HepG2 (cell line): ENCODE data around the gene SLC38A3. TPM values are rescaled to one million over a fixed set of nuclear protein-coding genes. Genes with fewer than 3 reads are reported as not detected.

ENCODE experiments used
- ATAC-seq: fragments of 200-7000 bp; cut with Tn5 transposase; 3 replicates; pipeline ENCODE4 v1.9.1; 2020; ENCODE audit warnings: mild to moderate bottlenecking, moderate library complexity
- BruUV-seq: library from RNA; stranded (reverse); fragments of 400-500 nt; replicated peaks from 2 replicates; lab custom pipeline; 2021; lab: Mats Ljungman, UMichigan
- CTCF ChIA-PET: fragments of 300-600 bp; formaldehyde crosslinking; extraction: SDS; loops from one replicate; lab custom pipeline; 2021; ENCODE audit warnings: low total read pairs, inconsistent platforms, low intra/inter-chr PET ratio; lab: Yijun Ruan, JAX
- POLR2A ChIA-PET: fragments of 350-600 bp; sonication (Branson Sonifier 250); formaldehyde crosslinking; loops from one replicate; lab custom pipeline; 2020; ENCODE audit warnings: antibody characterized with exemption, inconsistent platforms; lab: Yijun Ruan, JAX
- DNase-seq: peaks from one replicate; pipeline ENCODE4 v3.0.0-alpha.2; 2015; ENCODE audit warnings: low spot score
- FAIRE-seq: peaks from 3 replicates; lab custom pipeline; 2011; peaks lifted over from hg19 to GRCh38; lab: Jason Lieb, UNC
- H2AFZ ChIP-seq: one replicate; pipeline ENCODE4 v1.6.1; 2011; ENCODE audit warnings: low read length, inconsistent platforms
- H3K27ac ChIP-seq: fragments of 300-600 bp; 3 replicates; pipeline ENCODE4 v1.8.0; 2011; ENCODE audit warnings: mixed run types, mild to moderate bottlenecking, mixed read lengths, low read length, inconsistent platforms; ENCODE audit not compliant: insufficient read depth; ENCODE audit errors: extremely low read length
- H3K27me3 ChIP-seq, 2 experiments: fragments of 200-600 bp in 1 of 2; 2 replicates in 1 of 2; 3 replicates in 1 of 2; pipeline versions ENCODE4 v1.6.0 to v1.8.0; 2011; ENCODE audit warnings: low read length in 2 of 2, mild to moderate bottlenecking in 2 of 2, moderate library complexity in 2 of 2, inconsistent platforms in 1 of 2; ENCODE audit not compliant: insufficient read depth in 2 of 2, control insufficient read depth in 1 of 2
- H3K36me3 ChIP-seq, 2 experiments: fragments of 200-600 bp in 1 of 2; replicated peaks in 1 of 2; 2 replicates in 1 of 2; 3 replicates in 1 of 2; pipeline versions ENCODE4 v1.5.1 to v1.8.0; 2011; ENCODE audit warnings: low read length in 2 of 2, inconsistent platforms in 1 of 2; ENCODE audit not compliant: insufficient read depth in 2 of 2, control insufficient read depth in 1 of 2
- H3K4me1 ChIP-seq: 2 replicates; pipeline ENCODE4 v1.5.1; 2012; ENCODE audit warnings: low read length, inconsistent platforms; ENCODE audit not compliant: insufficient read depth
- H3K4me2 ChIP-seq: 2 replicates; pipeline ENCODE4 v1.6.0; 2011; ENCODE audit warnings: low read depth, low read length, inconsistent platforms
- H3K4me3 ChIP-seq, 3 experiments: fragments of 200-600 bp in 1 of 3; sonication (generic), shearing (Covaris generic) in 1 of 3; replicated peaks in 1 of 3; 2 replicates each; pipeline ENCODE4 v1.5.1; 2011 to 2016; ENCODE audit warnings: low read length in 3 of 3, inconsistent platforms in 2 of 3, low read depth in 2 of 3, mild to moderate bottlenecking in 2 of 3, control low read depth in 1 of 3, mixed read lengths in 1 of 3; ENCODE audit not compliant: insufficient read depth in 1 of 3
- H3K79me2 ChIP-seq: one replicate; pipeline ENCODE4 v1.6.1; 2011; ENCODE audit warnings: low read length, inconsistent platforms; ENCODE audit not compliant: insufficient read depth
- H3K9ac ChIP-seq: 2 replicates; pipeline ENCODE4 v1.6.0; 2011; ENCODE audit warnings: mild to moderate bottlenecking, low read depth, low read length, inconsistent platforms; ENCODE audit not compliant: insufficient read depth
- H3K9me3 ChIP-seq: 2 replicates; pipeline ENCODE4 v1.5.1; 2012; ENCODE audit warnings: mild to moderate bottlenecking, low read length
- H4K20me1 ChIP-seq: 2 replicates; pipeline ENCODE4 v1.6.0; 2011; ENCODE audit warnings: inconsistent platforms, mild to moderate bottlenecking, low read length, moderate library complexity; ENCODE audit not compliant: insufficient read depth
- AGO1 ChIP-seq: fragments of 200-400 bp; formaldehyde crosslinking; IDR thresholded peaks from 2 replicates; pipeline ENCODE4 v1.6.1; 2017; ENCODE audit warnings: mild to moderate bottlenecking, low read depth, low read length, moderate library complexity; ENCODE audit not compliant: poor library complexity, severe bottlenecking
- CEBPB ChIP-seq: IDR thresholded peaks from 2 replicates; pipeline ENCODE4 v1.6.1; 2011; ENCODE audit warnings: low read depth, low read length, improper control_type of control experiment, borderline replicate concordance
- CREM ChIP-seq, 2 experiments: sonication (generic) in 1 of 2; formaldehyde crosslinking in 1 of 2; IDR thresholded peaks; 2 replicates each; pipeline versions ENCODE4 v1.4.0 to v1.6.1; 2016 to 2020; ENCODE audit warnings: antibody characterized with exemption in 1 of 2, mild to moderate bottlenecking in 1 of 2, missing genetic modification reagents in 1 of 2
- DPF2 ChIP-seq: sonication (generic); formaldehyde crosslinking; IDR thresholded peaks from 2 replicates; pipeline ENCODE4 v1.4.0; 2020; ENCODE audit warnings: mild to moderate bottlenecking, low read depth, missing genetic modification reagents, borderline replicate concordance
- HCFC1 ChIP-seq: fragments of 150-350 bp; IDR thresholded peaks from 2 replicates; pipeline ENCODE4 v1.6.1; 2014; ENCODE audit warnings: low read depth, low read length
- HDAC2 ChIP-seq: sonication (generic); formaldehyde crosslinking; IDR thresholded peaks from 2 replicates; pipeline ENCODE4 v1.4.0; 2020; ENCODE audit warnings: missing genetic modification reagents
- HNF4G ChIP-seq, 2 experiments: sonication (generic) in 1 of 2; formaldehyde crosslinking in 1 of 2; IDR thresholded peaks; 2 replicates each; pipeline versions ENCODE4 v1.4.0 to v1.6.1; 2011 to 2020; ENCODE audit warnings: borderline replicate concordance in 2 of 2, low read depth in 2 of 2, mild to moderate bottlenecking in 2 of 2, low read length in 1 of 2, missing genetic modification reagents in 1 of 2, moderate library complexity in 1 of 2
- ISL2 ChIP-seq: sonication (generic); formaldehyde crosslinking; IDR thresholded peaks from 2 replicates; pipeline ENCODE4 v1.5.0; 2020; ENCODE audit warnings: missing genetic modification reagents
- NR3C1 ChIP-seq: sonication (generic); formaldehyde crosslinking; IDR thresholded peaks from 2 replicates; pipeline ENCODE4 v1.4.0; 2020; ENCODE audit warnings: missing genetic modification reagents
- PHF21A ChIP-seq: sonication (generic); formaldehyde crosslinking; IDR thresholded peaks from 2 replicates; pipeline ENCODE4 v1.5.0; 2020; ENCODE audit warnings: mild to moderate bottlenecking, missing genetic modification reagents
- RCOR2 ChIP-seq: IDR thresholded peaks from 2 replicates; pipeline ENCODE4 v1.6.1; 2016; ENCODE audit warnings: missing biosample characterization, missing genetic modification reagents
- RFXAP ChIP-seq: sonication (generic); formaldehyde crosslinking; IDR thresholded peaks from 2 replicates; pipeline ENCODE4 v1.4.0; 2020; ENCODE audit warnings: missing genetic modification reagents, borderline replicate concordance
- TFAP4 ChIP-seq: sonication (generic); IDR thresholded peaks from 2 replicates; pipeline ENCODE4 v1.6.1; 2016; ENCODE audit warnings: low read depth, borderline replicate concordance
- TOE1 ChIP-seq: sonication (generic); formaldehyde crosslinking; IDR thresholded peaks from 2 replicates; pipeline ENCODE4 v1.4.0; 2020; ENCODE audit warnings: mild to moderate bottlenecking, missing genetic modification reagents
- ZBTB33 ChIP-seq: sonication (generic); formaldehyde crosslinking; IDR thresholded peaks from 2 replicates; pipeline ENCODE4 v1.4.0; 2020; ENCODE audit warnings: missing genetic modification reagents
- ZBTB38 ChIP-seq: sonication (generic); formaldehyde crosslinking; IDR thresholded peaks from 2 replicates; pipeline ENCODE4 v1.5.1; 2020; ENCODE audit warnings: mild to moderate bottlenecking, missing genetic modification reagents
- ZBTB42 ChIP-seq: sonication (generic); formaldehyde crosslinking; IDR thresholded peaks from 2 replicates; pipeline ENCODE4 v1.5.0; 2020; ENCODE audit warnings: mild to moderate bottlenecking, missing genetic modification reagents
- ZMYM2 ChIP-seq: sonication (generic); formaldehyde crosslinking; IDR thresholded peaks from 2 replicates; pipeline ENCODE4 v1.8.0; 2022; ENCODE audit warnings: mild to moderate bottlenecking, missing genetic modification reagents
- ZNF251 ChIP-seq: sonication (generic); formaldehyde crosslinking; IDR thresholded peaks from 2 replicates; pipeline ENCODE4 v1.9.0; 2021; ENCODE audit warnings: mild to moderate bottlenecking, missing genetic modification reagents
- ZNF441 ChIP-seq: sonication (generic); formaldehyde crosslinking; IDR thresholded peaks from 2 replicates; pipeline ENCODE4 v1.7.0; 2021; ENCODE audit warnings: missing genetic modification reagents, borderline replicate concordance
- ZNF629 ChIP-seq: sonication (generic); formaldehyde crosslinking; conservative IDR thresholded peaks from 2 replicates; pipeline ENCODE4 v1.5.0; 2020; ENCODE audit warnings: missing genetic modification reagents
- ZNF747 ChIP-seq: sonication (generic); formaldehyde crosslinking; IDR thresholded peaks from 2 replicates; pipeline ENCODE4 v1.8.1; 2023; ENCODE audit warnings: missing genetic modification reagents, mild to moderate bottlenecking, borderline replicate concordance
- ZNF816 ChIP-seq: sonication (generic); formaldehyde crosslinking; IDR thresholded peaks from 2 replicates; pipeline ENCODE4 v1.8.0; 2022; ENCODE audit warnings: missing genetic modification reagents, mild to moderate bottlenecking, borderline replicate concordance
- WGBS: methylation state at CpG from one replicate; pipeline ENCODE4 v1.1.6; 2017; ENCODE audit warnings: low lambda C conversion rate; 5-methylcytosine and 5-hydroxymethylcytosine counted together
- in situ Hi-C: cut with HindIII; loops from 2 replicates; pipeline ENCODE4 v1.10.0; 2017; ENCODE audit warnings: low pct_unique_long_range_greater_than_20kb; ENCODE audit not compliant: extremely low pct_ligation_motif_present
- intact Hi-C: fragments of 100-400 bp; cut with micrococcal nuclease; formaldehyde crosslinking; loops from one replicate; pipeline ENCODE4 v1.10.0; 2022; ENCODE audit not compliant: unreplicated experiment
- polyA plus RNA-seq, 8 experiments: library from polyadenylated mRNA; depleted of rRNA in 3 of 8; stranded (reverse) in 7 of 8; unstranded in 1 of 8; fragments of >200 nt; fragmentation: Illumina TruSeq in 4 of 8; extraction: Trizol in 4 of 8; gene quantifications; 2 replicates each; pipeline versions ENCODE4 v1.2.1 to v1.2.3, GENCODE V29; 2011 to 2016; ENCODE audit warnings: low read depth in 4 of 8, missing spikeins in 1 of 8, mixed read lengths in 1 of 8; ENCODE audit not compliant: insufficient read depth in 1 of 8
- total RNA-seq, 5 experiments: library from RNA; depleted of rRNA; stranded (reverse); fragments of >200 nt; fragmentation: Illumina TruSeq; extraction: Trizol; gene quantifications; 2 replicates each; pipeline ENCODE4 v1.2.3, GENCODE V29; 2016; ENCODE audit warnings: low read depth in 1 of 5

SLC38A3 gene
- total and polyA plus RNA-seq, 2 of the 13 experiments (the other 11 are each of a cell fraction or from before 2014, with no cell fraction given): 29.8 to 164 TPM

GRCh38 chr3:50238549-50239026 lies 33.5 kb downstream of the SLC38A3 start:
- in situ Hi-C loops (no loop called here), intact Hi-C loops (no loop called here)
- peak overlapping the region; percentile 14; the same call in 1 of the 2 replicates for H3K9ac ChIP-seq
- H2AFZ ChIP-seq: no peak overlapping the region
- no peak overlapping the region for H3K4me3 ChIP-seq
- DNase-seq (peak; percentile 45), ATAC-seq (no peak), FAIRE-seq (no peak)
- no peaks in the 10 kb centered on the region for H3K9me3 ChIP-seq
- POLR2A ChIA-PET: interaction anchor here (1.0 to 1.2 kb wide), 2 partner anchors 11 to 22 kb away, joined by 3 to 4 read pairs; no protein-coding TSS in a partner anchor
- peaks cover 47% of the 10 kb centered on the region for H3K4me1 ChIP-seq
- CTCF ChIA-PET: no interaction called here
- peaks cover 29% of the 10 kb centered on the region for H3K79me2 ChIP-seq
- 76% methylated on average over 7 of the region's 7 CpGs for WGBS
- BruUV-seq: no TSS peak
- H3K27me3 ChIP-seq: no peaks in the 10 kb centered on the region; a peak in 1 of 5 replicates
- no peaks in the 10 kb centered on the region for H4K20me1 ChIP-seq
- 0 out of 5 replicates have a peak, but pooled peaks cover 0 to 2% of the 10 kb centered on the region in 2 experiments for H3K36me3 ChIP-seq
- H3K4me2 ChIP-seq: peak overlapping the region; percentile 79; the same call in 1 of the 2 replicates
- no peak overlapping the region for H3K27ac ChIP-seq
- no peak for TF ChIP-seq ISL2 (CRISPR knock-in tag)
- 0 out of 2 replicates have a peak, but pooled peaks have one; percentile 12 for TF ChIP-seq PHF21A (CRISPR knock-in tag)
- peak; percentile 42; the same call in 1 of the 2 replicates for TF ChIP-seq TFAP4
- TF ChIP-seq ZNF747 (CRISPR knock-in tag): no peak
- TF ChIP-seq RFXAP: no peak
- peak; percentile 99 for TF ChIP-seq ZBTB33
- no peak for TF ChIP-seq AGO1
- TF ChIP-seq NR3C1 (CRISPR knock-in tag): no peak
- no peak for TF ChIP-seq ZBTB42
- no peak for TF ChIP-seq DPF2 (CRISPR knock-in tag)
- TF ChIP-seq ZNF629: peak; percentile 56; the same call in 1 of the 2 replicates
- TF ChIP-seq CREM (IDR thresholded peaks at IDR 0.05): no peak
- no peak for TF ChIP-seq CREM (CRISPR knock-in tag; IDR thresholded peaks at IDR 0.05)
- no peak for TF ChIP-seq TOE1 (CRISPR knock-in tag)
- TF ChIP-seq ZNF441: no peak
- no peak for TF ChIP-seq RCOR2 (CRISPR knock-in tag)
- no peak for TF ChIP-seq HCFC1
- peak; percentile 20; the same call in 1 of the 2 replicates for TF ChIP-seq CEBPB
- no peak for TF ChIP-seq HDAC2 (CRISPR knock-in tag)
- TF ChIP-seq HNF4G (IDR thresholded peaks at IDR 0.05; ENCODE audit: borderline replicate concordance, low read depth, low read length): peak; percentile 32; the same call in 1 of the 2 replicates
- no peak for TF ChIP-seq HNF4G (CRISPR knock-in tag; IDR thresholded peaks at IDR 0.05; ENCODE audit: borderline replicate concordance, low read depth)
- TF ChIP-seq ZBTB38 (CRISPR knock-in tag): 0 out of 2 replicates have a peak, but pooled peaks have one; percentile 29
- TF ChIP-seq ZMYM2: no peak
- TF ChIP-seq ZNF816 (CRISPR knock-in tag): no peak
- no peak for TF ChIP-seq ZNF251 (CRISPR knock-in tag)
